CD4-positive, alpha-beta T cell treated with Interleukin-10 for 1 hour (primary cell): ENCODE measurements around the gene LCN10.
"Not testable (repeated sequence)": the region's sequence is repeated elsewhere in the genome, so short reads cannot be mapped to it uniquely, and the experiment has no call there.

Source experiments
- DNase-seq: peaks from one replicate; pipeline ENCODE4 v3.0.0-alpha.2; 2020

Gene LCN10

DNA sequence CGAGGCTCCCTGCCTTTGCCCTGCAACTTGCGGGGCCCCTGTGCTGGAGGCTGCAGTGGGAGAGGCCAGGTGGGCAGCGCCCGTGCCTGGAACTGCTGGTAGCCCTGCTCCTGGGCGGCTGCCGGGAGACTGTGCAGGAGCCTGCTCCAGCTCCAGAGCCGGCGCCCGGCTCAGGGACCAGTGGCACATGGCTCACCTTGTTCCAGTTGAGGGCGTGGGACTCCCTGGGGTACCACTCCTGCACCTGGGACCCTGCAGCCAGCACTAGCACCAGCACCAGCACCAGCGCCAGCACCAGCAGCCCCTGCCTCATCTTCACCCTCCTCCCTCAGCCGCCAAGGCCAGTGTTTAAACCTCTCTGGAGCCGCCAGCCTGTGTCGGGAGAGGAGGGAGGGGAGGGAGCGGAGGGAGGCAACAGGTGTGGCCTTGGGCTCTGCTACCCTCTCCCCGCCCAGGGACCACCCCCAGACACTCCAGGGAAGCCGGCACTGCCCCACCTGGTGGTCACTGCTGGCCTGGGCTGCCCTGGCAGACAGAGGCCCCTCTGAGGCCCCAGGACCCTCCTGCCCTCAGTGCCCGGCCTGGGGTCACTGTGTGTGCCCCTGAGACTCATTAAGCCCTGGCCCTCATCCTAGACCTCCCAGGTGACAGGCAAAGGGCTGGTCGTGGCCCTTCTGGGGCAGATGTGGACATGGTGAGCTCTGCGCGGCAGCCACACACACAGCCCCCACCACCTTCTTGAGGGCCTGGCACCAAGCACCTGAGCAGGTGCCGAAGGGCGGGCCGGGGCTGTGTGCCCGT lies at the start of gene LCN10:
Gene LCN10, minus strand, starts transcription at position 350 of the 801 bp plus-strand sequence. Its CDS starts 37 bp downstream, at position 313.
- no peak for DNase-seq

DNA sequence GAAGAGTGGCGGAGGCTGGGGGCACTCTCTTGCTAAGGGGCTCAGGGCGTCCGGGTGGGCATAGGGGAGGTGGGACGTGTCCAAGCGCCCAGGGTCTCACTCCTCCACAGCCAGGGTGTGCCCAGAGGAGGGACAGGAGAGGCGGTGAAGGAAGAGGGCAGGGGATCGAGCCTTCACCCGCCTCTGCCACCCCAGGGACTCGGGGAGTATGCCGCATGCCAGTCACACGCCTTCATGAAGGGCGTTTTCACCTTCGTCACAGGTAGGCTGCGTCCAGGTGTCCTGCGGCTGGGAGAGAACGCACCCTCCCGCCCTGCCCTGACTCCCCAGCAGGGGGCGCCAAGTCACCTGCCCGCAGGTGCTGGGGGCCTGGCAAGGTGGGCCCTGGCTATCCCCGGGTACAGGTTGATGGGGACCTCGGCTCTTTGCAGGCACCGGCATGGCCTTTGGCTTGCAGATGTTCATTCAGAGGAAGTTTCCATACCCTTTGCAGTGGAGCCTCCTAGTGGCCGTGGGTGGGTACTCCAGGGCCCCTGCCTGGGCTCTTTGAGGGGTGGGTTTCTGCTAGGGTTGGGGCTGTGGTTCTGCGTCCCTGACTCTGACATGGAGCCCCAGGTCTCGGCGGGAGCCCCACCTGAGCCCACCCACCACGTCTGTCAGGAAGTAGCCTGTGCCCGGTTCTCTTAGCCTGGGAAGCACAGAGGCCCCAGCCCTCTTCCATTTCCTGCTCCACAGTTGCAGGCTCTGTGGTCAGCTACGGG lies 49.0 kb upstream of the LCN10 start:
- DNase-seq: peak; percentile 78

DNA sequence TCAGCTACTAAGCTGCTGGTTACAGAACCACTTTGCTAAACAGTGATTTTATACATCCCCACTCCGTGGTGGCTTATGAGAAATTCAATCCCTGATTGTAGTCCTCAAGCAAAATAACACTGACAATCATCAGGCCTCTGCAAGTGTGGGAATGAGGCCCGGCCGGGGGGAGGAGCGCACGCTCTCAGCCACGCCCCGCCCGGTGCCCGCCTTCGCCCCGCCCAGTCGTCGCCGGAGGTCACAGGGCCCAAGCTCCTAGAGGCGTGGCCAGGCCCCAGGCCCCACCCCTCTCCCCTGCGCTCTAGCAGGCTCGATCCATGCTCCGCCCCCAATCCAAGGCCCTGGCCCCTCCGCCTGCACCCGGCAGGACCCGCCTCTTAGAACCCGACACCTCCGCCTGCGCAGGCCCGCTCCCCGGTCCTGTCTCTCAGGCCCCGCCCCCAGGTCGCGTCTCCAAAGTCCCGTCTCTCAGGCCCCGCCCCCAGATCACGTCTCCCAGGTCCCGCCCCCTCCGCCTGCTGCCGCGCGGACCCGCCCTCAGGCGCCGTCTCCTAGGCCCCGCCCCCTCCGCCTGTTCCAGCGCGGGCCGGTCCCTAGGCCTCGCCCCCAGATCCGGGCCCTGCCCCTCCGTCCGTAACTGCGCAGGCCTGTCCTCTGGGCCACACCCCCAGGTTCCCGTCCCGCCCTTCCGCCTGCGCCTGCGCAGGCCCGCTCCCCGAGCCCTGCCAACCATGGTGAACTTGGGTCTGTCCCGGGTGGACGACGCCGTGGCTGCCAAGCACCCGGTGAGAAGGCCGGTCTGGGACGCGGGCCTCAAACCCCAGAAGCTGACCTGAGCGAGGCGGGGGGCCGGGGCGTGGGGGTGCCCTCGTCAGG lies 48.1 kb upstream of the LCN10 start, which contains the start of gene TMEM141:
Gene TMEM141, plus strand, starts transcription at position 705 of the 876 bp plus-strand sequence. Its CDS starts 27 bp downstream, at position 732.
- DNase-seq: peak; percentile 99

- no peak for DNase-seq
Measured at GRCh38 chr9:136789523-136789937, 46.8 kb upstream of the LCN10 start.

- not testable (repeated sequence) for DNase-seq
Measured at GRCh38 chr9:136788644-136789522, 46.1 kb upstream of the LCN10 start.

GRCh38 chr9:136787690-136788400 lies 45.1 kb upstream of the LCN10 start:
- peak; percentile 83 for DNase-seq

DNA sequence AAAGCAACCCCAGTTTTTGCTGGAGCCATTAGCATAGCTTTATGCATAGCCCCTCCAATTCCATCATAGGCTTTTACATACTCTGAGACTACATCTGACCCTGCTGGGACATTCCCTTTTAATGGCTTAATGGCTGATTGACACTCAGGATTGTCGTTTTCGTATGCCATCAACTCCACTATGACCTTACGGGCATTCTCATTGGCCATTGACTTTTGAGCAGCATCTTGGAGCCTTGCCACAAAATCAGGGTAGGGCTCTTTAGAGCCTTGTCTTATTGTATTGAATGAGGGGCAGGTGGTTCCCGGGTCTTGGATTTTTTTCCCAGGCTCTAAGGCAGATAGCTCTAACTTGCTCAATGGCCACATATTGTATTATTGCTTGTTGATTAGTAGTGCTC lies 44.2 kb upstream of the LCN10 start:
- DNase-seq: not testable (repeated sequence)

DNA sequence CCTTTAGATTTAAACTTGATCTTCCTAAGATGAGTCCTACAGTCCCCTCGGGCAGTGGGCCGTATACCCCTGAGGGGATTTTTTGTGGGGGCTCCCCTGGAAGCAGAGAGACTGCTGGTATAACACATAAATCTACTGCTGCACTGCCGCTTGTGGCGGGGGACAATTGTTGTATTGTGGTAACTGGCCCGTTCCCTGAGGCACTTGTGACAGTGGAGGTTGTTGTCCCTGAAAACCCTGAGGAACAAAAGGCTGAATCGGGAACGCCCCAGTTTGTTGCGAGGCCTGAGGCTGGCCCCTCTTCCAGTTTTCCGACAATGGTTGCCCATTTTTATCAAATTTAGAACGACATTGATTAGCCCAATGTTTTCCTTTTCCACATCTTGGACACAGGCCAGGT lies 43.7 kb upstream of the LCN10 start:
- no peak for DNase-seq

DNA sequence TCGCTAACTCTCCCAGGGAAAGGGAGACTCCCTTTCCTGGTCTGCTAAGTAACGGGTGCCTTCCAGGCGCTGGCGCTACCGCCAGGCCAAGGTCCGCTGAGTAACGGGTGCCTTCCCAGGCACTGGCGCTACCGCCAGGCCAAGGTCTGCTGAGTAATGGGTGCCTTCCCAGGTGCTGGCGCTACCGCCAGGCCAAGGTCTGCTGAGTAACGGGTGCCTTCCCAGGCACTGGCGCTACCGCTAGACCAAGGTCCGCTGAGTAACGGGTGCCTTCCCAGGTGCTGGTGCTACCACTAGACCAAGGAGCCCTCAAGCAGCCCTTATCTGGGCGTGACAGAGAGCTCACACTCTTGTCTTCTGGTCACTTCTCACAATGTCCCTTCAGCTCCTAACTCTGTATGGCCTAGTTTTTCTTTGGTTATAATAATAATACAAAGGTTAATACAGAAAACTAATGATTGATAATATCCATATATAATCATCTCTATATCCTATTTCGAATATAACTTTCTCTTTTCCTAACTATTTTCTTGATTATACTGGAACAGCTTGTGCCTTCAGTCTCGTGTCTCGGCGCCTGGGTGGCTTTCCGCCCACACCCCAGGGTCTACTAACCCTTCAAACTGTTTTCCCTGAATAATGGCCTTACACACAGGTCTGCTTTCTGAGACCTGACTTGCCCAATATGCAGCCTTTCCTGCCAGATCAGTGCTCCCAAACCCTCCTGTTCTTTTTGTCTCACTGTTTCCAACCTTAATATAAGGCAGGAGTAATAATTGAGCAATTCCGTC lies 43.0 kb upstream of the LCN10 start:
- not testable (repeated sequence) for DNase-seq

DNA sequence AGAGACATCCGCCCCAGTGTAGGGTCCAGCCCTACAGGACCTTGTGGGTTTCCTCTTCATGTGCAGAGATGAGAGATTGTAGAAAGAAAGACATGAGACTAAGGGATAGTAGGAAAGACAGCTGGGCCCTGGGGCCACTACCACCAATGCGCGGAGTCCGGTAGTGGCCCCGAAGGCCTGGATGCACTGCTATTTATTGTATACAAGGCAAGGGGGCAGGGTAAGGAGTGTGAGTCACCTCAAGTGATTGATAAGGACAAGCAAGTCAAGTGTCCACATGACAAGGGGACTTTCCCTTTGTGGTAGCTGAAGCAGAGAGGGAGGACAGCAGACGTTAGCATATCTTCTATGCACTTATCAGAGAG lies 42.2 kb upstream of the LCN10 start:
- peak; percentile 58 for DNase-seq

DNA sequence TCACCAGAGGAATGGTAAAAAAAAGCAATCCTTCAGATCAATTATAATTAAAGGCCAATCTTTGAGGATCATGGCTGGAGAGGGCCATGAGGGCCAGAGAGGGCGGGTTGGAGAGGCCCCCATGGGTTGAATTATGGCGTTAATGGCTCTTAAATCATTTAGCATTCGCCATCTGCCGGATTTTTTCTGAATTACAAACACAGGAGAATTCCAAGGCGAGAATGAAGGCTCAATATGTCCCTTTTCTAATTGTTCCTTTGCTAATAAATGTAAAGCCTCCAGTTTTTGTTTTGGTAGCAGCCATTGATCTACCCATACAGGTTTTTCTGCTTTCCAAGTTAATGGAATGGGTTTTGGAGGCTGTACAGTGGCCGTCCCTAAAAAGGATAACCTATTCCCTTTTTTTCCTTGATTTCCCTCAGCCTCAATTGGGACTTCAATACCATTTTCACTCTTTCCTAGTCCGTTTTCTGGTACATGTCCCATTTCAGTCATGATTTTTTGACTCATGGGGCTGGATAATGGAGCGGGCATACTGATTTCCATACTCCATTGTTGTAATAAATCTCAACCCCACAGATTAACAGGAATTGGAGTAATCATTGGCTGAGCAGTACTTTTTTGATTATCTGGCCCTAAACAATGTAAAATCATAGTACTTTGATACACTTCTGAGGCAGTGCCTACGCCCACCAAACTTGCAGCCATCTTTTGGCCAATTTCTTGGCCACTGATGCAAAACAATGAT lies 41.7 kb upstream of the LCN10 start:
- DNase-seq: peak; percentile 47

- no peak for DNase-seq
Measured at GRCh38 chr9:136782452-136782851, 39.7 kb upstream of the LCN10 start.

DNA sequence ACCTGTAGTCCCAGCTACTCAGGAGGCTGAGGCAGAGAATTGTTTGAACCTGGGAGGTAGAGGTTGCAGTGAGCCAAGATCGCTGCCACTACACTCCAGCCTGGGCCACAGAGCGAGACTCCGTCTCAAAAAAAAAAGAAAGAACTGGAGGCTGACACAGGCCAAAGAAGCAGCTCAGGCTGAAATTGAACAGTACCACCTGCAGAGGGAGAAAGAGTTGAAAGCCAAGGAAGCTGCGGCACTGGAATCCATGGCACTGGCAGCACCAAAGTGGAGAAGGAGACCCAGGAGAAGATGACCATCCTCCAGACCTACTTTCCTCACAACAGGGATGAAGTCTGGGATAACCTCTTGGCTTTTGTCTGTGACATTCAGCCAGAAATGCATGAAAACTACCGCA lies 37.1 kb upstream of the LCN10 start:
- no peak for DNase-seq

DNA sequence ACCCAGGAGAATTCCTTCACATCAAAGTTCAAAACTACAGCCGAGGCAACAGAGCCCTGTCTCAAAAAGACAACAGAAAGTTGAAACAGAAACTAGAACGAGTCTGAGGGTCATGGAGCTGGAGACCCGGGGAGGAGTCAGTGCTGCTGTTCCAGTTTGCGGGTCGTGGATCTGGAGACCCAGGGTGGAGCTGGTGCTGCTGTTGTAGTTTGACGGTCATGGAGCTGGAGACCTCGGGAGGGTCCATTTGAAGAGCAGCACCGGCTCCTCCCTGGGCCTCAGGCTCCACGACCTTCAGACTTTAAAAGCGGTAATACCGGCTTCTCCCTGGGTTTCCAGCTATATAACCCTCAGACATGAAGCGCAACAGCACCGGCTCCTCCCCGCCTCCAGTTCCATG lies 34.6 kb upstream of the LCN10 start:
- DNase-seq: no peak

GRCh38 chr9:136776947-136777346 lies 34.2 kb upstream of the LCN10 start:
- DNase-seq: no peak

GRCh38 chr9:136775191-136775590 lies 32.5 kb upstream of the LCN10 start:
- DNase-seq: no peak

GRCh38 chr9:136774416-136775045 lies 31.8 kb upstream of the LCN10 start:
- no peak for DNase-seq

GRCh38 chr9:136773386-136774044 lies 30.8 kb upstream of the LCN10 start:
- DNase-seq: no peak
